Esophagus muscularis mucosa (tissue), 4 donors: ENCODE measurements around the gene DCAF8.

Experiments used
- EP300 ChIP-seq: sonication (generic); formaldehyde crosslinking; IDR thresholded peaks from one replicate; pipeline ENCODE4 v1.6.1; 2017; ENCODE audit warnings: antibody characterized with exemption
- POLR2A ChIP-seq: fragments of 450-650 bp; IDR thresholded peaks from one replicate; pipeline ENCODE4 v1.6.1; 2017; ENCODE audit warnings: antibody characterized with exemption, moderate library complexity, mild to moderate bottlenecking, low read depth
- POLR2AphosphoS5 ChIP-seq, 2 donors: sonication (generic); formaldehyde crosslinking; IDR thresholded peaks; one replicate each; pipeline ENCODE4 v1.6.1; 2017; ENCODE audit warnings: antibody characterized with exemption in 2 of 2
- TF ChIP-seq, protein P1 (sequence below), 3 experiments: fragments of 200-600 bp in 2 of 3; fragments of 450-650 bp in 1 of 3; sonication (generic) in 2 of 3; IDR thresholded peaks; one replicate each; pipeline ENCODE4 v1.5.1; 2017 to 2019; ENCODE audit warnings: antibody characterized with exemption in 3 of 3, mild to moderate bottlenecking in 2 of 3, moderate library complexity in 1 of 3

DNA sequence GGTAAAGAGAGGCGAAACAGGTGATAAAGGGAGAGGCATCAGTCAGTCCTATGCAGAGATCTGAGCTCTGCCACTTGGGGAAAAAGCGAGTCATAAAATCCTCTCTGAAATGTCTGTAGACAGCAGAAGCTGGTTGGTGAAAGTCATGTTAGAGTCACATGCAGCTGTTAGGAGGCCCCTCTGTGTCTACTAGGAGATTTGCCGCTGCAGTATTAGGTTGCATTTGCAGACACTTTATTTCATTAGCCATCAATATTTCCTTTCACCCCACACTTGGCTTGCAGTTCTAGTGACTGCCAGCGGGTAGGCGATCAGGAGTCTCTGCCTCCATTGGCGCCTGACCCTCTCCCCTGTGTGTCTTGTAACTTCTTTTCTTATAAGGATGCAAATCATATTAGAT is 94.8 kb downstream of the DCAF8 start:
- TF ChIP-seq, protein P1, sequence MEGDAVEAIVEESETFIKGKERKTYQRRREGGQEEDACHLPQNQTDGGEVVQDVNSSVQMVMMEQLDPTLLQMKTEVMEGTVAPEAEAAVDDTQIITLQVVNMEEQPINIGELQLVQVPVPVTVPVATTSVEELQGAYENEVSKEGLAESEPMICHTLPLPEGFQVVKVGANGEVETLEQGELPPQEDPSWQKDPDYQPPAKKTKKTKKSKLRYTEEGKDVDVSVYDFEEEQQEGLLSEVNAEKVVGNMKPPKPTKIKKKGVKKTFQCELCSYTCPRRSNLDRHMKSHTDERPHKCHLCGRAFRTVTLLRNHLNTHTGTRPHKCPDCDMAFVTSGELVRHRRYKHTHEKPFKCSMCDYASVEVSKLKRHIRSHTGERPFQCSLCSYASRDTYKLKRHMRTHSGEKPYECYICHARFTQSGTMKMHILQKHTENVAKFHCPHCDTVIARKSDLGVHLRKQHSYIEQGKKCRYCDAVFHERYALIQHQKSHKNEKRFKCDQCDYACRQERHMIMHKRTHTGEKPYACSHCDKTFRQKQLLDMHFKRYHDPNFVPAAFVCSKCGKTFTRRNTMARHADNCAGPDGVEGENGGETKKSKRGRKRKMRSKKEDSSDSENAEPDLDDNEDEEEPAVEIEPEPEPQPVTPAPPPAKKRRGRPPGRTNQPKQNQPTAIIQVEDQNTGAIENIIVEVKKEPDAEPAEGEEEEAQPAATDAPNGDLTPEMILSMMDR (IDR thresholded peaks at IDR 0.05), result no peak
- TF ChIP-seq EP300 (no peak), POLR2A (no peak), POLR2AphosphoS5 (IDR thresholded peaks at IDR 0.05) (no peak)
